GM10266 (cell line): Measurements from ENCODE around the gene PLPPR1.
"Not testable (repeated sequence)": the region's sequence is repeated elsewhere in the genome, so short reads cannot be mapped to it uniquely, and the experiment has no call there.

Source experiments
- DNase-seq: peaks from one replicate; pipeline ENCODE4 v3.0.0; 2012; ENCODE audit errors: extremely low spot score
- CTCF ChIP-seq: IDR thresholded peaks from 2 replicates; pipeline ENCODE4 v1.5.1; 2012; ENCODE audit warnings: mild to moderate bottlenecking, low read depth; ENCODE audit not compliant: control insufficient read depth, insufficient read depth; ENCODE audit errors: missing control alignments

The PLPPR1 gene

GRCh38 chr9:101317735-101318134 lies 289.2 kb downstream of the PLPPR1 start:
- no peak for DNase-seq
- TF ChIP-seq CTCF, result no peak

- DNase-seq, result no peak
- TF ChIP-seq CTCF, result no peak
These were observed 294.6 kb downstream of the PLPPR1 start for GRCh38 chr9:101323129-101323528.

DNA sequence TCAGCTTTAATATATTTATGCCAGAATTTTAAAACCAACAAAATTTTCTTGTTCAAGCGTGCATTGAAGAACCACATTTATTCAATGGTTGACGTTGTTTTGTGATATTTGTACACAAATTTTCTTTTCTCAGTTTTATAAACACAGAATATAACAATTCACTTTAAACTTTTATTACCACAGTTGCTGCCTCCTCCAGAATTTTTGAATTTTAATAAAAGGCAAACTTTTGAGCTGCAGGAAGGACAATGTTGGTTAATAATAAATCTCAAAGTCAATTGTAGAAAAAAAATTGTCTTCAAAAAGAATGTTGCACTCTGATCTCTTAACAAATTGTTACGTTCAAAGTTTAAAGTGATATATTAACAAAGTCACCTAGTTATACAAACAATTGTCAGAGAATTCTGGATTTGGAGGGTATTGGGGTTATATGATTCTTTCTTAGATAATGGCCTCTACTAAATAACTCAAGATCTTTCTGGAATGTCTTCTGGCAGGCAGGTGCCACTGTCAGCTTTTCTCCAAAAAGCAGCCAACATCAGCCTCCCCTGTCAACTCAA lies 295.8 kb downstream of the PLPPR1 start:
- TF ChIP-seq CTCF, result no peak
- no peak for DNase-seq

GRCh38 chr9:101325053-101325452 lies 296.5 kb downstream of the PLPPR1 start:
- no peak for TF ChIP-seq CTCF
- DNase-seq, result no peak

DNA sequence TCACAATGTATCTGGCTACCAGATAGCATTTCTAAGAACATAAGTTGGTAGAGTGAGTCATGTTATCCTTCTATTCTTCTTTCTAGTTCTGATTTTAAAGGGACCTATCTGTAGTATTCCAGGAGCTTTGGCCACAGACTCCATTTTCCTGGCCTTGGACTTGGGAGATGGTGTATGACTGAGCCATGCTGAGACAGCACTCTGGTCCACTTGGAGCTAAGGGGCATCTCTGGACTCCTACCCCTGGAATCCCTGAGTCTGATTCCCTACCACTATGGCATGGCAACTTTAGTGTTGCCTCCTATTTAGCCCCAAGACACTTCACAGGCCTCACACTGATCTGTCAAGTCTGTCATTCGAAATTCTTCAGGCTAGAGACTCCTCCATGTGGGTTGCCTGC lies 297.5 kb downstream of the PLPPR1 start:
- TF ChIP-seq CTCF, result no peak
- DNase-seq, result no peak

DNA sequence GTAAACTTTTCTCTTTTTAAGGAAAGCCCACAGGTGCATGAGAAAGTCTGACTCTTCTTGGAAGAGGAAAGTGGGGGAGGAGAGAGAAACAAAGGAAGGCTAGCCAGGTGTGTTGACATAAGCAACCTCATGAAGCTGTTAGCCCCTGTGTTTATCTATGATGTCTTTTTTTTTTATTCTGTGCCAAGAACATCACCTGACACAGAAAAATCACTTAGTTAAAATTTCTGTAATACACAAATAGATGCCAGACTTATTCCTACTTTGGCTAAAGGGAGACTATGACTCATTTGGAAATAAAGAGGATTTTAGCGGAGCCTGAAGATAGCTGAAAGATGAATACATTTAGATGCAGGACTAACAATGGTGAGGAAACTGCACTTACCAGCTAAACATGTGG lies 298.0 kb downstream of the PLPPR1 start:
- no peak for TF ChIP-seq CTCF
- DNase-seq, result no peak

DNA sequence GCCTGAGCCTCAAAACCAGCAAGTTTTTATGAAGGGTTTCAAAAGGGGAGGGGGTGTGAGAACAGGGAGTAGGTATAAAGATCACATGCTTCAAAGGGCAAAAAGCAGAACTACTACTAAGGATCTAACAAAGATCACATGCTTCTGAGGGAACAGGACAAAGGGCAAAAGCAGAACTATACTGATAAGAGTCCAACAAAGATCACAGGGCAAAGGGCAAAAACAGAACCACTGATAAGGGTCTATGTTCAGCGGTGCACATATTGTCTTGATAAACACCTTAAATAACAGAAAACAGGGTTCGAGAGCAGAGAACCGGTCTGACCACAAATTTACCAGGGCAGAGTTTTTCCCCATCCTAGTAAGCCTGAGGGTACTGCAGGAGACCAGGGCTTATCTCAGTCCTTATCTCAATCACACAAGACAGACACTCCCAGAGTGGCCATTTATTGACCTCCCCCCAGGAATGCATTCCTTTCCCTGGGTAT lies 298.9 kb downstream of the PLPPR1 start:
- DNase-seq, result not testable (repeated sequence)

DNA sequence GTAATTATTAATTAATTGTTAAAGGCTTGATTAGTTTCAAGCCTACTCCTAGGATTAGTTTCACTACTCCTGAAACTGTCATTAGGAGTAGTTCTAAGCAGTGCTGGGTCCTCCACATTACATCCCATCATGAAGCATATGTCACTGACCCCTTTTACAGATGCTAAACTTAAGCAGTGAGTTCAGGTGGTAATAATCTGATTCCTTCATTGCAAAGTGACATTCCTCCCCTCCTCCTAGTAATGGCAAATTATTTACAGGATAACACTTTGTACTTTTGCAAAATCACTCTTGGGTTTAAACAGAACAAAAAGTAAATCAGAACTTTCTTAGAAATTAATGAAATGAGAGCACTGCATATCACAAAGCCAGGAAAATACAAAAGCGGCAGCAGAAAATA lies 303.8 kb downstream of the PLPPR1 start:
- TF ChIP-seq CTCF, result no peak

More for the DNA sequence above, 303.8 kb downstream of the PLPPR1 start:
- no peak for DNase-seq
